HG03354 (cell line): Measurements from ENCODE around the gene SENP3.

ENCODE experiments used
- ATAC-seq: cut with Tn5 transposase; IDR thresholded peaks from one replicate; pipeline ENCODE4 v1.9.1; 2021; ENCODE audit warnings: mild to moderate bottlenecking; ENCODE audit not compliant: unreplicated experiment, poor library complexity, severe bottlenecking

Gene SENP3

GRCh38 chr17:7553356-7553755 lies 8.4 kb upstream of the SENP3 start:
- no peak for ATAC-seq

DNA sequence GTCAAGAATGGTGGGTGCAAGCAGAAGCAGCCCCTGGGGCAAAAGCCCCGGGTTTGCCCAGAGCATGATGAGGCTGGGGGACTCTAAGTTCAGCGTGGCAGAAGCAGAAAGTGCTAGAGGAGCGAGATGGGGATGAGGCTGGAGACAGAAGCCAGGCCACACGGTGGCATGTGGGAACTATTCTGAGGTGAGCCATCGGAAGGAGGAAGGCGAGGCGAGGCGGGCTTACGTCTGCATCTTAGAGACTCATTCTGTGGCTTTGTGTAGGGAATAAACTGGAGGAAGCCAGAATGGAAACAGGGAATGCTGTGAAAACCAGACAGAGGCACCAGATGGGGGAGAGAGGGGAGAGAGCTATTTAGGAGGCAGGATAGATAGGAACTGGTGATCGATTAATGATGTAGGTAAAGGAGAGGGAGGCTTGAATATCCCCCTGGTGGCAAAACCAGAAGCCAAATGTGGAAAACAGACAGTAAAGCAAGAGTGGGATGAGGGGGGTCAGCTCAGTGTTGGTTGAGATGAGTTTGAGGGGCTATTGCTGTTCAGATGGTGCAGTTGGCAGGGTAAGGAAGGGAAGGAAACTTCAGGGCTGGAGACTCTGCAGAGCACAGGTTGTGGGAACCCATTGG lies 6.3 kb upstream of the SENP3 start:
- no peak for ATAC-seq

DNA sequence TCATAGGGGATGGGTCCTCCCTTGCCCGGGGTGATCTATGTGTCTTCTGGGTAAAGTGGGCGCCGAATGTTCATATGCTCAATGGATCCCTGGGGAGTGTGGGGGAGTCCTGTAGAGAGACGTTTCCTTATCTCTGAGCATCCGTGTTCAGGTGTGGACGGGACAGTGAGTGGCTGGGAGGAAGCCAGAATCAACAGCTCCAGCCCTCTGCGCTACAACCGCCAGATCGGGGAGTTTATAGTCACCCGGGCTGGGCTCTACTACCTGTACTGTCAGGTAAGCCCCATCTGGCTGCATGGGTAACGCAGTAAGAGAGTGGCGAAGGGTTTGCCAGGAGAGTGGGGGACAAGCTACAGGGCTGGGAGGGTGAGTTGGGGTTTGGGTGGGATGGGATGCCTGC lies 5.1 kb upstream of the SENP3 start:
- no peak for ATAC-seq

- no peak for ATAC-seq
These were observed 4.5 kb upstream of the SENP3 start for GRCh38 chr17:7557147-7557764.

GRCh38 chr17:7557775-7558543 lies 3.8 kb upstream of the SENP3 start:
- no peak for ATAC-seq

DNA sequence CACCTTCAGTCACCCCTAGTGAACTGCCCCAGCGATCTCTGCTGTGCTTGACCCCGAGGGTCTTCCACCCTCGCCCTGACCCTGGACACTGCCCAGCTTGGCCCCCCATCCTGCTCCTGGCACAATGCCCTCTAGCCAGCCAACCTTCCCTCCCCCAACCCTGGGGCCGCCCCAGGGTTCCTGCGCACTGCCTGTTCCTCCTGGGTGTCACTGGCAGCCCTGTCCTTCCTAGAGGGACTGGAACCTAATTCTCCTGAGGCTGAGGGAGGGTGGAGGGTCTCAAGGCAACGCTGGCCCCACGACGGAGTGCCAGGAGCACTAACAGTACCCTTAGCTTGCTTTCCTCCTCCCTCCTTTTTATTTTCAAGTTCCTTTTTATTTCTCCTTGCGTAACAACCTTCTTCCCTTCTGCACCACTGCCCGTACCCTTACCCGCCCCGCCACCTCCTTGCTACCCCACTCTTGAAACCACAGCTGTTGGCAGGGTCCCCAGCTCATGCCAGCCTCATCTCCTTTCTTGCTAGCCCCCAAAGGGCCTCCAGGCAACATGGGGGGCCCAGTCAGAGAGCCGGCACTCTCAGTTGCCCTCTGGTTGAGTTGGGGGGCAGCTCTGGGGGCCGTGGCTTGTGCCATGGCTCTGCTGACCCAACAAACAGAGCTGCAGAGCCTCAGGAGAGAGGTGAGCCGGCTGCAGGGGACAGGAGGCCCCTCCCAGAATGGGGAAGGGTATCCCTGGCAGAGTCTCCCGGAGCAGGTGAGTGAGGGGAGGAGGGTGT lies 3.0 kb upstream of the SENP3 start, which contains the start of gene TNFSF13:
Gene TNFSF13 (plus strand): TSS at position 207 of the 776 bp plus-strand sequence. CDS start 290 bp downstream, at position 497.
- ATAC-seq = no peak

- no peak for ATAC-seq
These were observed 2.2 kb upstream of the SENP3 start for GRCh38 chr17:7559320-7560171.

- ATAC-seq = peak; percentile 33
These were observed 1.3 kb upstream of the SENP3 start for GRCh38 chr17:7560172-7561027.

GRCh38 chr17:7561028-7561575 lies 617 bp upstream of the SENP3 start:
- ATAC-seq = peak; percentile 65

- ATAC-seq = peak; percentile 10
These were observed 488 bp downstream of the SENP3 start for GRCh38 chr17:7562208-7562605.

DNA sequence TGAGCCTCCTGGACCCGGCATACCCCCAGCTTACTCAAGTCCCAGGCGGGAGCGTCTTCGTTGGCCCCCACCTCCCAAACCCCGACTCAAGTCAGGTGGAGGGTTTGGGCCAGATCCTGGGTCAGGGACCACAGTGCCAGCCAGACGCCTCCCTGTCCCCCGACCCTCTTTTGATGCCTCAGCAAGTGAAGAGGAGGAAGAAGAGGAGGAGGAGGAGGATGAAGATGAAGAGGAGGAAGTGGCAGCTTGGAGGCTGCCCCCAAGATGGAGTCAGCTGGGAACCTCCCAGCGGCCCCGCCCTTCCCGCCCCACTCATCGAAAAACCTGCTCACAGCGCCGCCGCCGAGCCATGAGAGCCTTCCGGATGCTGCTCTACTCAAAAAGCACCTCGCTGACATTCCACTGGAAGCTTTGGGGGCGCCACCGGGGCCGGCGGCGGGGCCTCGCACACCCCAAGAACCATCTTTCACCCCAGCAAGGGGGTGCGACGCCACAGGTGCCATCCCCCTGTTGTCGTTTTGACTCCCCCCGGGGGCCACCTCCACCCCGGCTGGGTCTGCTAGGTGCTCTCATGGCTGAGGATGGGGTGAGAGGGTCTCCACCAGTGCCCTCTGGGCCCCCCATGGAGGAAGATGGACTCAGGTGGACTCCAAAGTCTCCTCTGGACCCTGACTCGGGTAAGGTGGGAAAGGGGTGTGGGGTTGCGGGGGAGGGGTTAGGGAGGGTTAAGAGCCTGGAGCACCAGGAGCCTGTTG lies 1.6 kb downstream of the SENP3 start:
- no peak for ATAC-seq

DNA sequence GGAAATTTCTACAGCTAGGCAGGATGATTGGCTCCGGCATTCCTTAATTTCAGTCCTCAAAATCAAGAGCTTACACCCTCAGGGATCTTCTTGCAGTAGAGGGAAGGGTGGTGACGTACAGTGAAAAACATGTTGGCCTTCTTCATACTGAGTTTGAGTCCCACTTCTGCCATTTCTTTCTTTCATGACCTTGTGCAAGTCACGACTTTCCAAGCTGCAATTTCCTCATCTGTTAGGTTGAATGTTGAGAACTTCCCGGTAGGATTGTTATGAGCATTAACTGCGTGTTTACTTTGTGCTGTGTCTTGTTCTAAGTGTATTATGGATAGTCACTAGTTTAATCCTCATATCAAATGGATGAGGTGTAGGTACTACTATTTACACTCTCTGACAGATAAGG lies 7.9 kb downstream of the SENP3 start:
- no peak for ATAC-seq

DNA sequence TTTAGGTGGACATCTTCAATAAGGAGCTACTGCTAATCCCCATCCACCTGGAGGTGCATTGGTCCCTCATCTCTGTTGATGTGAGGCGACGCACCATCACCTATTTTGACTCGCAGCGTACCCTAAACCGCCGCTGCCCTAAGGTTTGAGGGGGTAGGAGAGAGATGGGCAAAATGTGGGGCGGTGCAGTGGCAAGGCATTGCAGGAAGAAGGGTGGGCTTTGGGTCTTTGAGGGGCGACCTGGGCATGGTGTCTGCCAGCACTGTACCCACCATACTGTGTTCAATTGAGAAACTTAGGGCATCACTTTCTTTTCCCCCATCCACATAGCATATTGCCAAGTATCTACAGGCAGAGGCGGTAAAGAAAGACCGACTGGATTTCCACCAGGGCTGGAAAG lies 8.6 kb downstream of the SENP3 start:
- no peak for ATAC-seq

- ATAC-seq = no peak
These were observed 10.5 kb downstream of the SENP3 start for GRCh38 chr17:7572338-7572587.

DNA sequence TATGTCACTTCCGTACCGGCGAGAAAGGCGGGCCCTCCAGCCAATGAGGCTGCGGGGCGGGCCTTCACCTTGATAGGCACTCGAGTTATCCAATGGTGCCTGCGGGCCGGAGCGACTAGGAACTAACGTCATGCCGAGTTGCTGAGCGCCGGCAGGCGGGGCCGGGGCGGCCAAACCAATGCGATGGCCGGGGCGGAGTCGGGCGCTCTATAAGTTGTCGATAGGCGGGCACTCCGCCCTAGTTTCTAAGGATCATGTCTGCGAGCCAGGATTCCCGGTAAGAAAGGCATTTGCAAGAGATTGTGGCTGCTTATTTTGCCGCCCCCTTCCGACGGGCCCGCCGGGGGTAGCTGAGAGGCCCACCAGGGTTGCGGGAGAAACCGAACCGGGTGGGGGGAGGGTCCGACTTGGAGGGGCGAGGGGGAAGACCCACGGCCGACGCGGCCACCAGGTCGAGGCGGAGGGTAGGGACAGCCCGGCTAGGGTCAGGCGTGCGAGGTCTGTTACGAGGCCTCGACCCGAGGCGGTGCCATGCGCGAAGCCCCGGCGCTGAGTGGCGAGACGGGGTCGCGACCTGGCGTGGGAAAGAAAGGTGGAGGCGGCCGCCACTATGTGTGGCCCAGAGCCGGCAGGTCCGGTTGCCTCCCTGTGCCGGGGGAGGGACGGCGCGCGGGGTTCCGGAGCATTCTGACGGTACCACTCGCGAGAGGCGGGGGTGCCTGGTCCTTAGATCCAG lies 11.0 kb downstream of the SENP3 start:
- peak; percentile 81 for ATAC-seq

DNA sequence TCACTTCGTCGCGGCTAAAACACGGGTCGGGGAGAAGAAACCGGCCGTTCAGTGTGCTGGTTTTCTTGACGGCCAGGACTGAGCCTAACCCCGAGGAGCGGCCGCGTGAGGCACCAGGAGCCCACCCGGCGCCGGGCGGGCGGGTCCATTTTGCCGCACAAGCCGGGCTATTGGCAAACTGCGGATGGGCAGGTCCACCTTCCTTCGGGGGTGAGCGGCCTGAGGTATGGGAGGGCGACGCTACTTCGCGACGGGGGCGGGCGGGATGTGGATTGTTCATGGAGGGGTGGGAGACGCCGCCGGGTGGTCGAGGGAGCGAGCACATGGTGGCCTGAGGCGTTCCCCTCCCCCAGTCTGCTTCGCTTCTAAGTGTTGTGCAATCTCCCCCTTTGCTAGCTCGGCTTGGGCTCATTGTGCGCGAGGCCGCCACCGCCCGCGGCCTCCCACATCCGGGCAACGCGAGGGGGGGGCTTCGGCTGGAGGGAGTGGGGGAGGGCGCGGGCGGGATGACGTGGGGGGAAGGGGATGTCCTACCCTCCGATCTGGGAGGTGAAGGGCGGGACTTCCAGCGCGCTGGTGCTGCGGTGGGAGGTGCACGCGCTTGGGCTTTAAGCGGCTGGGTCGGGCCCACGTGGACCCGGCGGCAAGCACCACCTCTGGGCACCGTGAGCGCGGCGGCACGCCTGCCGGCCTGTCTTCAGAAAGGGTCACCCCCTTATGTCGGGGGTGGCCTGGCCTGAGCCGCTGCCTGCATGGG lies 11.8 kb downstream of the SENP3 start:
- ATAC-seq = peak; percentile 32
